ENCODE measurements around the gene PXMP4.
A peak's percentile ranks its signal among the peaks of the same experiment; 100 is the strongest.

The PXMP4 gene

DNA sequence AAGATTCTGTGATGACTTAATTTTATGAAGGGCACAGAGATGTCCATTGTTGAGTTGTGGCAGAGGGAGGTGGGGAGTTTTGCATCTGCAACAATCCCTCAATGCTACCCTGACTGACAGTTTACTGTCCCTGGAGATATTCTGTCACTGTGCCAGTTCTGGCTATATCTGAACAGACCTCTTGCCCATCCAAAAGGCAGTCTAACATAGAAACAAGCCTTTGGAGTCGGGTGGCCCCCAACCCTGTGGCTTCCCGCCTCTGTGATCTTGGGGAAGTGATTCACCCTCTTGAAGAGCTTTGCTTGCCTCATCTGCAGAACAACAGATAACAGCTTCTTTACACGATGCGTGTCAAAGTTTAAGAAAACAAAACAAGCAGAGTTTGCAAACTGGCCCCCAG, 30.1 kb downstream of the PXMP4 start:
- peaks cover 8% of the 10 kb centered on the region for H3K4me1 ChIP-seq
- H3K4me2 ChIP-seq (ENCODE audit: low read length): no peak overlapping the region
- no peak overlapping the region for H2AFZ ChIP-seq
- H3K4me3 ChIP-seq (ENCODE audit: low read depth, low read length): no peak overlapping the region
- H3K36me3 ChIP-seq (ENCODE audit: control insufficient read depth, insufficient read depth, low read length): no peaks in the 10 kb centered on the region
- no peak overlapping the region for H3K27ac ChIP-seq
- H3K9ac ChIP-seq: no peak overlapping the region
- no peaks in the 10 kb centered on the region for H3K27me3 ChIP-seq (ENCODE audit: control insufficient read depth, insufficient read depth, low read length)
- no peaks in the 10 kb centered on the region for H3K9me3 ChIP-seq (ENCODE audit: control insufficient read depth, low read length)
- TF ChIP-seq, protein P1, sequence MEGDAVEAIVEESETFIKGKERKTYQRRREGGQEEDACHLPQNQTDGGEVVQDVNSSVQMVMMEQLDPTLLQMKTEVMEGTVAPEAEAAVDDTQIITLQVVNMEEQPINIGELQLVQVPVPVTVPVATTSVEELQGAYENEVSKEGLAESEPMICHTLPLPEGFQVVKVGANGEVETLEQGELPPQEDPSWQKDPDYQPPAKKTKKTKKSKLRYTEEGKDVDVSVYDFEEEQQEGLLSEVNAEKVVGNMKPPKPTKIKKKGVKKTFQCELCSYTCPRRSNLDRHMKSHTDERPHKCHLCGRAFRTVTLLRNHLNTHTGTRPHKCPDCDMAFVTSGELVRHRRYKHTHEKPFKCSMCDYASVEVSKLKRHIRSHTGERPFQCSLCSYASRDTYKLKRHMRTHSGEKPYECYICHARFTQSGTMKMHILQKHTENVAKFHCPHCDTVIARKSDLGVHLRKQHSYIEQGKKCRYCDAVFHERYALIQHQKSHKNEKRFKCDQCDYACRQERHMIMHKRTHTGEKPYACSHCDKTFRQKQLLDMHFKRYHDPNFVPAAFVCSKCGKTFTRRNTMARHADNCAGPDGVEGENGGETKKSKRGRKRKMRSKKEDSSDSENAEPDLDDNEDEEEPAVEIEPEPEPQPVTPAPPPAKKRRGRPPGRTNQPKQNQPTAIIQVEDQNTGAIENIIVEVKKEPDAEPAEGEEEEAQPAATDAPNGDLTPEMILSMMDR (IDR thresholded peaks at IDR 0.05): no peak
- no peaks in the 10 kb centered on the region for H3K79me2 ChIP-seq

DNA sequence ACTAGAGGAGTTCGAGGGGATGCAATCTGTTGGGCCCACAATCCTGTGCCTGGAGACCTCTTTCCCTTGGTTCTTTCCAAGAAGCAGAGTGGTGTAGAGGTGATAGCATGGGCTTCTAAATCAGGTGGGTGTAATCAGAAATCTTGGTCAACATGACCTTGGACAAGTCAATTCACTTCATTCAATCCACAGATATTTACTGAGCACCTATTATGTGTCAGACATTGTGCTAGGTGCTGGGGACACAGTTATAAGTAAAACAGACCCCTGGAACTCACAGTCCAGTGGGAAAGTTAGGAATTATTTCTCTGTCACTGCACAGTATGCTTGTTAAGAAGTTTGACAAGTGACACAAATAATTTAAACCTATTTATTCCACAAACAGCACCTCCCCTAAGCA, 30.6 kb downstream of the PXMP4 start:
- H3K4me2 ChIP-seq (ENCODE audit: low read length): no peak overlapping the region
- H3K9me3 ChIP-seq (ENCODE audit: control insufficient read depth, low read length): no peaks in the 10 kb centered on the region
- no peaks in the 10 kb centered on the region for H3K79me2 ChIP-seq
- H3K4me1 ChIP-seq: peaks cover 8% of the 10 kb centered on the region
- no peak overlapping the region for H2AFZ ChIP-seq
- TF ChIP-seq, protein P1 (IDR thresholded peaks at IDR 0.05): no peak
- no peaks in the 10 kb centered on the region for H3K36me3 ChIP-seq (ENCODE audit: control insufficient read depth, insufficient read depth, low read length)
- H3K27me3 ChIP-seq (ENCODE audit: control insufficient read depth, insufficient read depth, low read length): no peaks in the 10 kb centered on the region
- H3K27ac ChIP-seq: no peak overlapping the region
- no peak overlapping the region for H3K4me3 ChIP-seq (ENCODE audit: low read depth, low read length)
- H3K9ac ChIP-seq: no peak overlapping the region

DNA sequence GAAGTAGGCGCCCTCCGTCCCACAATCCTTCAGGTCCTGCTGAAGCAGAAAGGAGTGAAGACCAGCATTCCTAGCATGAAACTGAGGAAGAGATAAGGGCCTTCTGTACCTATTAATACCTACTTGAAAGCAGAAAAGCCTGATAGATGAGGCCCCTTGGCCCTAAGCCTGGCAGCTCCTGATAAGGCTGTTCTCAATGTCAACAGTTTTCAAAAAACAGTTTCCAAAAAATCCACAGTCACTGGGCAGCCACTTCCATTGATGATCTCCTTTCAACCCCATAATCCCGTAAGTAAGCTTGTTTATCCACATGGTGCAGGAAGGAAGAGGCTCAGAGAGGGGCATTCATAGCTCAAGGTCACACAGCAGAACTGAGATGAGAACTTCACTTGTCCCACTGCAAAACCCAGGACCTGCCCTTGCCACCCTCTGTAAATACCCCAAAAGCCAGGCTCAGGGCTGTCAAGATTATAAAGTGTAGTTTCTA, 31.1 kb downstream of the PXMP4 start:
- TF ChIP-seq, protein P1 (IDR thresholded peaks at IDR 0.05): no peak
- H3K27ac ChIP-seq: no peak overlapping the region
- H3K27me3 ChIP-seq (ENCODE audit: control insufficient read depth, insufficient read depth, low read length): no peaks in the 10 kb centered on the region
- no peaks in the 10 kb centered on the region for H3K36me3 ChIP-seq (ENCODE audit: control insufficient read depth, insufficient read depth, low read length)
- H2AFZ ChIP-seq: no peak overlapping the region
- peaks cover 8% of the 10 kb centered on the region for H3K4me1 ChIP-seq
- H3K4me3 ChIP-seq (ENCODE audit: low read depth, low read length): no peak overlapping the region
- H3K9me3 ChIP-seq (ENCODE audit: control insufficient read depth, low read length): no peaks in the 10 kb centered on the region
- no peak overlapping the region for H3K9ac ChIP-seq
- peak overlapping the region; percentile 21 for H3K4me2 ChIP-seq (ENCODE audit: low read length)
- no peaks in the 10 kb centered on the region for H3K79me2 ChIP-seq

DNA sequence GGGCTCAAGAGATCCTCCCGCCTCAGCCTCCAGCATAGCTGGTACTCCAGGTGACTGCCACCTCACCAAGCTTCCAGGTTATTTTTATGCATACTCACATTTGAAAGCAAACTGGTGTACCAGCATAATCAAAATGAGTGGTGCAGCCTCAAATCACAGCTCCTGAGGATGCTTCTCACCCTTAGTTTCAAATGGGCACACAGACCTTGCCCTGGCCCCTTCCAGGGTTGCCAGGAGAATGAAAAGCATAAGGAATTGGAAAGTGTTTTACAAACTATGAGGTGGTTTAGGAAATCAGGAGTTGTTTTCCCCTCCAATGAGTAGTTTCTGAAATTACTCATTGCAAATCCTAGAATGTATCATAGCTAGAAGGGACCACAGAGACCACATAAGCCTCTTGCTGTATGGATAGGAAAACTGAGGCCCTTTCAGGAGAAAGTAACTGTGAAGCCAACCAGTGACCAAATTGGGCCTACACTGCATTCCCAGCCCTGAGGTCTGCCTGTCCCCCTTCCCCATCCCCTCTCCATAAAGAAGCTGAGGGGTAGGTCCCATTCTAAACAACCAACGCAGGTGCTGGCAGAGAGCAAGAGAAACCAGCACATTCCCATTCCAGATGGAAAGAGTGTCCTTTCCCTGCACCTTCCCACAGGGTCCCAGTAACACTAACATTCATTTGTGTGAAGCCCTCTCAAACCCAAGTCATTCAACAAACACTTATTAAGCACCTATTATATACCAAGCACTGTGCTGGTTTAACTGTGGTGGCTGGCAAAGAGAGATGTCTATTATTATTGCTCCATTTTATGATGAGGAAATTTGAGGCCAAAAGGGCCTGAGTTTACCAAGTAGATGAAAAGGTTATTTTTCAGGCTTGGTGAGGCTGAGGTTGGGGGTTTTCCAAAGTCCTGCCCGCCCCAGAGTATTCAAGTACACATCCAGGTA, 31.8 kb downstream of the PXMP4 start:
- Histone ChIP-seq H3K4me3 (ENCODE audit: low read depth, low read length) (no peak overlapping the region), H3K9me3 (ENCODE audit: control insufficient read depth, low read length) (no peaks in the 10 kb centered on the region), H3K4me1 (peaks cover 8% of the 10 kb centered on the region), H3K79me2 (no peaks in the 10 kb centered on the region), H3K9ac (no peak overlapping the region), H3K36me3 (ENCODE audit: control insufficient read depth, insufficient read depth, low read length) (no peaks in the 10 kb centered on the region), H3K4me2 (ENCODE audit: low read length) (peak overlapping the region; percentile 21), H3K27ac (no peak overlapping the region), H3K27me3 (ENCODE audit: control insufficient read depth, insufficient read depth, low read length) (no peaks in the 10 kb centered on the region), H2AFZ (no peak overlapping the region)
- TF ChIP-seq, protein P1 (IDR thresholded peaks at IDR 0.05): no peak
